ENCODE results near the gene NAA25.
A peak's percentile ranks its signal among the peaks of the same experiment; 100 is the strongest.
"Not testable (repeated sequence)": the region's sequence is repeated elsewhere in the genome, so short reads cannot be mapped to it uniquely, and the experiment has no call there.

Gene NAA25

DNA sequence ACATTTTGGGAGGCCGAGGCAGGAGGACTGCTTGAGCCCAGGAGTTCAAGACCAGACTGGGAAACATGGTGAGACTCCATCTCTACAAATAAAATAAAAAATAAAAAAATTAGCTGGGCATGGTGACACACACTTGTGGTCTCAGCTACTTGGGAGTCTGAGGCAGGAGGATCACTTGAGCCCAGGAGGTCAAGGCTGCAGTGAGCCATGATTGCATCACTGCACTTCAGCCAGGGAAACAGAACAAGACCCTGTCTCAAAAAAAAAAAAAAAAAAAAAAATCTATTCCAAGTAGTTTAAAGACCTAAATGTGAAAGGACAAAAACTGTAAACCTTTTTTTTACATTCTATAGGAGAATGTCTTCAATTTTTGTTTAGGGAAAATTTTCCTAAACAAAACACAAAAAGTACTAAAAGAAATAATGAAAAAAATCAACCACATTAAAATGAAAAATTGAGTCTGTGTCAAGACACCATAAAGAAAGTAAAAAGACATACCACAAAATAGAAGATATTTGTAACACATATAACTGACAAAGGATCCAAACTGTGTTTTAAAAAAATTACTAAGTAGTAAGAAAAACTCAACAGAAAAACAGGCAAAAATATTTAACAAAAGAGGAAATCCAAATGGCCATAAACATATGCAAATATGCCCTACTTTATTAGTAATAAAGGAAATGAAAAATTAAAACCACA lies 112.7 kb downstream of the NAA25 start:
- DNase-seq (ENCODE audit: low read depth): no peak
- TF ChIP-seq CTCF (conservative IDR thresholded peaks at IDR 0.05; ENCODE audit: low read length): no peak
- no peak overlapping the region for H3K4me3 ChIP-seq (ENCODE audit: low read length)

DNA sequence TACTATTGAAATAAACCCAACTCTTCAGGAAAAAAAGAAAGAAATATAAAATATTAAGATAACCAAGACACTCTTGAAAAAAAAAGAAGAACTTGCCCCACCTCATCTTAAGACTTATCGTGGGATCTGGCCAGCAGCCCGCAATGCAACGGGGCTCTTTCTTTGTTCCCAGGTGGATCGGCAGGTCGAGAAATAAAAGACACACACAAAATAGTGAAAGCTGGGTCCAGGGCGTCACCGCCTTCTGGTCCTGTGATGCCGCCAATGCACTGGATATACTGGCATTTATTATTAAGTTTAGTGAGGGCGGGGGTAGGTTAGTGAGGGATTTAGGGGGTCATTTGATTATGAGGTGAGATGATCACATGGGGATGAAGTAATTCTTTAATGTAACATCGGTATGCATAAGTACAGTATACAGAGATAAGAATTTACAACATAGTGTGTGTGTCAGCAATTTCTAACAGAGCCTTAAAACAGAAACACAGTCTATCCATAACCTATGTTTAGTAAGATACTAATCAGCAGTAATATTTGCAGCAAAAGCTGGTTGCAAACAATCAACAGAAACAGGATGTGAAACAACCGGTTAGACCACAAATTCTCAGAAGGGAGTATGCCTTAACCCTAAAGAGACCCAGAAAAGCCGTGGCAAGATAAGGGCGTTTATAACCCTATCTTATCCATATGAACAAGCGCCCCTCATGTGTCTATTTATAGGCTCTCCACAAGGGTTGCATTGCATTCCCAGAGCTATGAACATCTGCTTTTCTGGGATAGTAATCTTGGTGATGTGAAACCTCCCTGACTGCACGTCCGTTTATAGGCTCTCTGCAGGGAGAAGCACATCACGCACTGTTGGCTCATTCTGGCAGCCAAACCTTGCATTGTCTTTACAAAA lies 114.1 kb downstream of the NAA25 start:
- H3K4me3 ChIP-seq (ENCODE audit: low read length); DNase-seq (ENCODE audit: low read depth): not testable (repeated sequence)

DNA sequence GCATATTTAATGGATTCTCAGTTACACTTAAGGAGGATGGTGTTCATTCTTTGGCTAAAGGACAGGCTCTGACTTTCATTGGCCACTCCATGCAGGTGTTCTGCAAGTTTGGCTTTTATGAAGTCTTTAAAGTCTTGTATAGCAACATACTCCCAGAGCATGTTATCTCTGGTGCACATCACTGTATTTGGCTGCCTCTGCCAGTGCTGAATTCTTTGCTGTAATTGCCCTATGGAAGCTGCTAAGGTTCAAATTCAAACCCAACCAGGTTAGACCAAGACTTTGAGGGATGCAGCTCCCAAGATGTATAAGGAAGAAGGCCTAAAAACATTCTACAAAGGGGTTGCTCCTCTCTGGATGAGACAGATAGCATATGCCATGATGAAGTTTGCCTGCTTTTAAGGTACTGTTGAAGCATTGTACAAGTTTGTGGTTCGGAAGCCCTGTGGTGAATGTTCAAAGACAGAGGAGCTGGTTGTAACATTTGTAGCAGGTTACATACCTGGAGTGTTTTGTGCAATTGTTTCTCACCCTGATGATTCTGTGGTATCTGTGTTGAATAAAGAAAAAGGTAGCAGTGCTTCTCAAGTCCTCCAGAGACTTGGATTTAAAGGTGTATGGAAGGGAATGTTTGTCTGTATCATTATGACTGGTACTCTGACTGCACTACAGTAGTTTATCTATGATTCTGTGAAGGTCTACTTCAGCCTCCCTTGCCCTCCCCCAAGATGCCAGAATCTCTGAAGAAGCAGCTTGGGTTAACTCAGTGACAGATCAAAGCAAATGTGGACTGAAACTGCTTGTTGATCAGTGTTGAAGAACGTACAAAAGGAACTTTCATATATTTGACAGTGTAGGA lies 115.1 kb downstream of the NAA25 start:
- TF ChIP-seq CTCF (conservative IDR thresholded peaks at IDR 0.05; ENCODE audit: low read length): no peak
- H3K4me3 ChIP-seq (ENCODE audit: low read length): no peak overlapping the region
- DNase-seq (ENCODE audit: low read depth): no peak

- H3K4me3 ChIP-seq (ENCODE audit: low read length): no peak overlapping the region
- TF ChIP-seq CTCF (conservative IDR thresholded peaks at IDR 0.05; ENCODE audit: low read length): no peak
These were observed 116.1 kb downstream of the NAA25 start for GRCh38 chr12:111992464-111992863.

DNA sequence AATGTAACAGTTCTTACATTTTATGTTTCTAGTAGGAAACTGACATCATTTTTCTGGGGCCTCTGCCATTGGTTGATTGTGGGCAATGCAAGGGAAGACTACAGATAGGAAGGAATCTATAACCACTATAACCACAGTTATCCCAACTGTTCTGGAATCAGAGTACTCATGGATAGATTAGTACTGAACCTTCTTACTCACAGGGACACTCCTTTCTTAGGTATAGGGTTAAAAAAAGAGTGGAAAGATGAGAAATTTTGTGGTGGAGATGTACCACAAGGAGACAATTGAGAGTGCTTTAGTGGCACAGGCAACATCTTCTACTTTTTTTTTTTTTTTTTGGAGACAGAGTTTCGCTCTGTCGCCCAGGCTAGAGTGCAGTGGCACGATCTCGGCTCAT lies 116.6 kb downstream of the NAA25 start:
- TF ChIP-seq CTCF (conservative IDR thresholded peaks at IDR 0.05; ENCODE audit: low read length): no peak
- peak; percentile 37 for DNase-seq (ENCODE audit: low read depth)
- H3K4me3 ChIP-seq (ENCODE audit: low read length): no peak overlapping the region

More at GRCh38 chr12:111992464-111992863, 116.1 kb downstream of the NAA25 start:
- DNase-seq (ENCODE audit: low read depth): no peak

DNA sequence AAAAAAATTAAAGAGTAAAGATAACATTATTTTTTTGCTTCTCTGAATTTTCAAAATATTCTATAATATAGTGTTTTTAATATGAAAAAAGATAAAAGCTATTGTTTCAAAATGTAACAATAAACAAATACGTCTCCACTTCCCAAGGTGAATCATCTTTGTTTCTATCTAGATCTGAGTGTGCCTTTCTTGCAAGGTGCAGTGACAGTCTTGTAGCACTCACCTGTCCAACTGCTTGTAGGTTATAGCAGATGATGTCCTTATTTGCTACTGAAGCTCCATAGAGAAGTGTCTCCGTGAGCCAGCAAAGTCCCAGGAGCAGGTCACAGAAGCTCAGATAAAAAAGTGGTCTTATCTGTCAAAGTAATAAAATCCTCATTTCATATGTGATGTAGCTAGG lies 117.0 kb downstream of the NAA25 start:
- TF ChIP-seq CTCF (conservative IDR thresholded peaks at IDR 0.05; ENCODE audit: low read length): no peak

GRCh38 chr12:111984820-111985219 lies 123.8 kb downstream of the NAA25 start:
- H3K4me3 ChIP-seq (ENCODE audit: low read length): no peak overlapping the region
- no peak for DNase-seq (ENCODE audit: low read depth)
- TF ChIP-seq CTCF (conservative IDR thresholded peaks at IDR 0.05; ENCODE audit: low read length): no peak

More for the DNA sequence above, 117.0 kb downstream of the NAA25 start:
- DNase-seq (ENCODE audit: low read depth): no peak
- H3K4me3 ChIP-seq (ENCODE audit: low read length): no peak overlapping the region

Data from AG10803 (cell line).